HUDEP-2 (cell line): ENCODE results near the gene DAPK3.
"Not testable (repeated sequence)": the region's sequence is repeated elsewhere in the genome, so short reads cannot be mapped to it uniquely, and the experiment has no call there.

Experiments
- DNase-seq, 76 experiments: peaks; one replicate each; lab custom pipeline; 2025; ENCODE audit not compliant: unreplicated experiment in 76 of 76; lab: John Stamatoyannopoulos, UW

DAPK3 gene

DNA sequence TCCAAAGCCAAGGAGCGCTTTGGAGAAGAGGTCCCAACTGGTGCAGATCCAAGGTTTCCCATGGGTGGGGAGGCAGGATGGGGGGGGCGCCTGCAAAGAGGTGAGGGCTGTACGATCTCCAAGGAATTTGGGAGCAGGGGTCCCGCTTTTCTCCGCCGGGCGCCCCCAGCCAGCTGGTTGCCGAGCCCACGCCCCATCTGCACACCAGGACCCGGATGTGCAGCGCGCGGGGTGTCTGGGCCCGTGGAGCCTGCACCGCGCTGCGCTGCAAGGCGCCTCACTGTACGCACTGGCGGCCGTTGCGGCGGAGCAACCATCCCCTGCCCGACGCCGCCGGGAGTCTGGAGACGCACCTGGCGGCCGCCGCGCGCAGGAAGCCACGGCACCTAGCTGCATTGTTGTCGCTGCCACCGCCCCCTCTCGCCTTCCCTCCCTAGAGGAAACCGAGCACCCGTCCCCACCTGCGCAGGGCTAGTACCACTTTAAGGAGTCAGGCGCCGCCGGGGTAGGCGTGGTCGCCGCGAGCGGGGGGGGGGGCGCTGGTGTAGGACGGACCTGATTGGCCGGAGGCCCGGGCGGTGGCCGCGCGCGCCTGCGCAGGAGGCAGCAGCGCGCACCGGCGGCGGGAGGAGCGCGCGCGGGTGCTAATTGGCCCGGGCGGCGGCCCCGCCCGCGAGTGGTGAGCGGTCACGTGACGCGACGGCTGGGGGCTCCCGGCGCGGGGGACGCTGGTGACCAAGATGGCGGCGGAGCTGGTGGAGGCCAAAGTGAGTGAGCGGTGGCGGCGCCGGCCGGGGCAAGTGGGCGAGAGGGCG, 36.3 kb upstream of the DAPK3 start, which contains the start of gene PIAS4:
Gene PIAS4 (plus strand): TSS at position 716 of the 815 bp plus-strand sequence. CDS start 25 bp downstream, at position 741.
- DNase-seq, result peak in 75 of 76 experiments; percentile 72 to 99 (median 96)

DNA sequence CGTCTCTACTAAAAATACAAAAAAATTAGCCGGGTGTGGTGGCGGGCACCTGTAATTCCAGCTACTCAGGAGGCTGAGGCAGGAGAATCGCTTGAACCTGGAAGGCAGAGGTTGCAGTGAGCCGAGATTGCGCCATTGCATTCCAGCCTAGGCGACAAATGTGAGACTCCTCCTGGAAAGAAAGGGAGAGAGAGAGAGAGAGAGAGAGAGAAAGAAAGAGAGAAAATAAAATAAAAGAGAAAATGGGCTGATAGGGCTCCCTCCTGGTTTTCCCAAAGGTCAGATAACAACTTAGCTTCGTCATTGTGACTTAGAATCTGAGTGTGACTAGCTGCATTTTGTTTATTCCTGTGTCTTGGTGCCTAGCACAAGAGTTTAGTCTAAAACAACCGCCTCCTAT, 34.5 kb upstream of the DAPK3 start:
- DNase-seq, result not testable (repeated sequence)

DNA sequence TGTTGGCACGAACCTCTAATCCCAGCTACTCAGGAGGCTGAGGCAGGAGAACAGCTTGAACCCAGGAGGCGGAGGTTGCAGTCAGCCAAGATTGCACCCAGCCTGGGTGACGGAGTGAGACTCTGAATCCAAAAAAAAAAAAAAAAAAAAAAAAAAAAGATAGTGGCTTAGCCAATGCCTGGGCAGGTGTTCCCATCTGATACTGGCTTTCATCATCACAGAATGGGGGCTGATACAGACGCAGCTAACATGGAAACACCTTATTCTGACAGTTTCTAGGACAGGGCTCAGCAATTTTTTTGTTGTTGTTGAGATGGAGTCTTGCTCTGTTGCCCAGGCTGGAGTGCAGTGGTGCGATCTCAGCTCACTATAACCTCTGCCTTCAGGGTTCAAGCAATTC, 29.9 kb upstream of the DAPK3 start:
- DNase-seq, result not testable (repeated sequence)

DNA sequence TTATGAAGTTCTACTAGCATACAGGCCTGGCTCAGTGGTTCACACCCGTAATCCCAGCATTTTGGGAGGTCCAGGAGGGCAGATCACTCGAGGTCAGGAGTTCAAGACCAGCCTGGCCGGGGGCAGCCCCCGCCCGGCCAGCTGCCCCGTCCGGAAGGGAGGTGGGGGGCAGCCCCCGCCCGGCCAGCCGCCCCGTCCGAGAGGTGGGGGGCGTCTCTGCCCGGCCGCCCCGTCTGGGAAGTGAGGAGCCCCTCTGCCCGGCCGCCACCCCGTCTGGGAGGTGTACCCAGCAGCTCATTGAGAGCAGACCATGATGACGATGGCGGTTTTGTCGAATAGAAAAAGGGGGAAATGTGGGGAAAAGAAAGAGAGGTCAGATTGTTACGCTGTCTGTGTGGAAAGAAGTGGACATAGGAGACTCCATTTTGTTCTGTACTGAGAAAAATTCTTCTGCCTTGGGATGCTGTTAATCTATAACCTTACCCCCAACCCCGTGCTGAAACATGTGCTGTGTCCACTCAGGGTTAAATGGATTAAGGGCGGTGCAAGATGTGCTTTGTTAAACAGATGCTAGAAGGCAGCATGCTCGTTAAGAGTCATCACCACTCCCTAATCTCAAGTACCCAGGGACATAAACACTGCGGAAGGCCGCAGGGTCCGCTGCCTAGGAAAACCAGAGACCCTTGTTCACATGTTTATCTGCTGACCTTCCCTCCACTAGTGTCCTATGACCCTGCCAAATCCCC, 27.9 kb upstream of the DAPK3 start:
- DNase-seq, result not testable (repeated sequence)

DNA sequence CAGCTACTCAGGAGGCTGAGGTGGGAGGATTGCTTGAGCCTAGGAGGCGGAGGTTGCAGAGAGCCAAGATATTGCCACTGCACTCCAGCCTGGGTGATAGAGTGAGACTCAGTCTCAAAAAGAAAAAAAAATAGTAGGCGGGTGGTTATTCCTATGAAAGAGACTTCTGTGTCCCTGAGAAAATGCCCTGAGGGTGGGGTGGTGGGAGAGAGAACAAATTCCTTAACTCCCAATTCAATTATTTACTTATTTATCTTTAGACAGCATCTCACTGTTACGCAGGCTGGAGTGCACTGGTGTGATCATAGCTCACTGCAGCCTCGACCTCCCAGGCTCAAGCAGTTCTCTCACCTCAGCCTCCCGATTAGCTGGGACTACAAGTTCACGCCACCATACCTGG, 24.7 kb upstream of the DAPK3 start:
- no peak for DNase-seq

DNA sequence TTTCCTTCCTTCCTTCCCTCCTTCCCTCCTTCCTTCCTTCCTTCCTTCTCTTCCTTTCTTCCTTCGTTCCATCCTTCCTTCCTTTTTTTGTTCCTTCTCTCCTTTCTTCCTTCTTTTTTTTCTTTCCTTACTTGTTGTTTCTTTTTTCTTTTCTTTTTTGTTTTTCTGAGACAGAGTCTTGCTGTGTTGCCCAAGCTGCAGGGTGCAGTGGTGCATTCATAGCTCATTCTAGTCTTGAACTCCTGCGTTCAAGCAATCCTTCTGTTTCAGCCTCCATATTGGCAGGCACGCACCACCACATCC, 19.9 kb upstream of the DAPK3 start:
- DNase-seq, result no peak

DNA sequence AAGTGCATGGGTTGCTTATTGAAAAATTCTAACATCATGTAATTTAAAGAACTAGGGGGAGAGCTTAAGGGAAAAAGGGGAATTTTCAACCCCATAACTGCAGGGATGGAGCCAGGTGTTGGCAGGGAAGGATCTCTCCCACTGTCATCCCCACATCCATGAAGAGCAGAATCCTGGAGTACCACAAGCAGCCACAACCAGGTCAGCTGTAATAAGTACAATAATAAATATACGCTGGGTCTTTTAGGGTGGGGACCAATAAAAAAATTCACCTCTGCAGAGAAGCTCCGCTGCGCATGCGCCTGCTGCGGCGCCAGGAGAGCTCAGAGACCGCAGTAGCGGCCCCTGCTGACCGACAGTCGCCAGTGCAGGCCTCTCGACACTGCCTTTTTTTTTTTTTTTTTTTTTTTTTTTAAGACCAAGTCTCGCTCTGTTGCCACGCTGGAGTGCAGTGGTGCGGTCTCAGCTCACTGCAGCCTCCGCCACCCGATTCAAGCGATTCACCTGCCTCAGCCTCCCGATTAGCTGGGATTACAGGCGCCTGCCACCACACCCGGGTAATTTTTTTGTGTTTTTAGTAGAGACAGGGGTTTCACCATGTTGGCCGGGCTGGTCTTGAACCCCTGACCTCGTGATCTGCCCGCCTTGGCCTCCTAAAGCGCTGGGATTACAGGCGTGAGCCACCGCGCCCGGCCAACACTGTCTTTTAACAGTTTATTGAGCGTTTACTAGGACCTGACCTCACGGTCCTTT, 16.9 kb upstream of the DAPK3 start:
- DNase-seq, result peak in 73 of 76 experiments; percentile 43 to 92 (median 82)

DNA sequence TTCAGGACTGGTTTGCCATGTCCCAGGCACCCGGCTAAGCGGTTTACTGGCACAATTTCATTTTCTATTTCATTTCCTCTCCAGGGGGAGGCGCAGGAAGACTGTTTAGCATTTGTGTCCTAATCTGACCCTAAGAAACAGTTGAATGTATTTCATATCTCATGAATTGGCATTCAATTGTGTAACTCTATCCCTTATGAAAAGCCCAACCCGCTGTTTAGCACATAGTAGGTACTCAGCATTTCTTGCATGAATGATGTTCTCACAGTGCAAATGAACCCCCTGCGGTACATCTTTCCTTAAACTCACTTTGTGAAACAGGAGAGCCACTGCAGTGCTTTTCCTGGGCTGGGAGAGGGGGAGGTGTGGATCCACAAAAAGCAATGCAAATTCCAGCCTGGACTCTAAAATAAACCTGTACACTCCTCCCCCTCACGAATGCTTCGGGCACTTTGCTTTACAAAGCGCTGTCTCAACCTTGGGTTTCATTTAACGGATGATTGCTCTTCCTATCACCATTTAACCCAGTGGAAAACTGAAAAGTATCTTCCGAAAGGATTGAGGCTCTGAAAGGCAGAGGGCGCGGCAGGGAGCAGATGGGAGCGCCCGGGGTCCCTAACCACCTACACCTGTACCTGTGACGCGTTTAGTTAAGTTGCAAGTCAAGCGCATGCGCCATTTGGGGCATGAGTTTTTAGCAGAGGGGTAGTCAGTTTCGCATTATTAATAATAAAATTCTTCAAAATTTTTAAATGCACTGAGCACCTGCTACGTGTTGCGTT, 15.6 kb upstream of the DAPK3 start:
- peak in 70 of 76 experiments; percentile 27 to 87 (median 66) for DNase-seq

DNA sequence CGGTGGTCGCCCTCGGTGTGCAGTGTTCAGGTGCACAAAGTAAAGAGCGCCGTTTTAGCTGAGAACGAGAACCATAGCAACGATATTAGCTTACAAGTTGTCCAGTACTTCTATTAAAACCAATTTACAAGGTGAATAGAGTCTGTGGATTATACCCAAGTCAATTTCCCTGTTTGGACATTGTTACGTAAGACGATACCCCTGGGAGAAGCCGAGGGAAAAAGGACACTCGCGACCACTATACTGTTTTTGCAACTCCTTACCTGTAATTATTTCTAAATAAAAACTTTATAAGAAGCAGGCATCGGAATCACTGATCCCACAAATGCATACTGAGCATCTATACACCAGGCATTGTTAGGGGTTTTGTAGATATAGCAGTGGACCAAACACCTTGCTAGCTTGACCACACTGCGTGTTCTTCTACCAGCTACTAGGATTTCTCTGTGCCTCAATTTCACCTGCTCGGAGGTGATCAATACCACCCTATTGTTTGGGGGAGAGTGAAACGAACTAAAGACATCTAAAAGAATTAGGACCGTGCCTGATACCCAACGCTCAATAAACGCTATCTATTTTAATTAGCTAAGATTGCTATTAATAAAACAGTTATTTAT, 14.9 kb upstream of the DAPK3 start:
- DNase-seq, result no peak

DNA sequence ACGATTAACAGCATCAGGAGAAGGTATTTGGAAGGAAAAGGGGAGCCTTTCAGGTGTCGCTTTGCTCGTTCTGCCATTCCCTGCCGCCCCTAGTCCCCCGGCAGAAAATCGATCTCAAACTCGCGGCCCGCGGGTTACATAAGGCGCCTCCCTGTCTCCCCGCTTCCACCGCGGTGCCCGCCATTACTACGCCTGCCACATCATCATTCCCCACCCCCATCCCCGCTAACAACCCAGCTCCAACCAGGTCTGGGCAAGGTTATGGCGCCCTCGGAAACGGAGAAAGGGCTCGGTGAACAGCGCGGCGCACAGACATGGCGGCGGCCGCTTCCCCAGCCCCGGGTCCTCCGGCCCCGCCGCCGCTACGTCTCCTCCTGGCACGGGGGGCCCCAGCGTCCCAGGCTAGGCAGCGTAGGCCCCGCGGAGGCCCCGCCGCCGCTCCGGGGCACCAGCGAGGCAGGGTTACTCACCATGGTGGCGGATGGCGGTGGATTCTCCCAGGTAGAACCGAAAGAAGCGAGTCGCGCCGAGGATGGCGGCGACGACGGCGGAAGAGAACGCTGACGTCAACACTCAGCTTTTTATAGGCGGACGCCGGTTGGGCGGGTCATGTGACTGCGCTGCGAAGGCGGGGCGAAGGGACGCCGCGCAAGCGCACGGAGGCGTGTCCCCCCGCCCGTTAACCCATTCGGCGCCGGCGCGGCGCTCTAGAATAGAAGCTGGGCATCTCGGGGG, 14.2 kb upstream of the DAPK3 start, which contains the start of gene EEF2:
Gene EEF2 (minus strand): TSS at position 556 of the 735 bp plus-strand sequence. CDS start 83 bp downstream, at position 473.
- DNase-seq, result peak in 74 of 76 experiments; percentile 35 to 94 (median 87)

DNA sequence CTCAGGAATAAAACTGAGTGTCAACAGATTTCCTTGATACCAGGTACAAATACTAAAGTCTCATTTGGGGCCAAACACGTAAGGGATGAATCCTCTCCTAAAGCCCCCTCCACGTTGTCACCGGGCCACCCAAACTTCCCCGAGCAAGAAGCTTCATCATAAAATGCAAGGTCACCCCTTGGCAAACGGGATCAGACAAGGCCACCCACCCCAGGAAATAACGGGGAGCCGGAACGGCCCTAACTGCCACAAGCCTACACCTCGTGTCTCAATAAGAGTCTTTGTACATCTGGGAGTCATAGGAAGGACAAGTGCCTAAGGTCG, 13.6 kb upstream of the DAPK3 start:
- peak in 2 of 76 experiments; percentile 54 to 57 for DNase-seq

DNA sequence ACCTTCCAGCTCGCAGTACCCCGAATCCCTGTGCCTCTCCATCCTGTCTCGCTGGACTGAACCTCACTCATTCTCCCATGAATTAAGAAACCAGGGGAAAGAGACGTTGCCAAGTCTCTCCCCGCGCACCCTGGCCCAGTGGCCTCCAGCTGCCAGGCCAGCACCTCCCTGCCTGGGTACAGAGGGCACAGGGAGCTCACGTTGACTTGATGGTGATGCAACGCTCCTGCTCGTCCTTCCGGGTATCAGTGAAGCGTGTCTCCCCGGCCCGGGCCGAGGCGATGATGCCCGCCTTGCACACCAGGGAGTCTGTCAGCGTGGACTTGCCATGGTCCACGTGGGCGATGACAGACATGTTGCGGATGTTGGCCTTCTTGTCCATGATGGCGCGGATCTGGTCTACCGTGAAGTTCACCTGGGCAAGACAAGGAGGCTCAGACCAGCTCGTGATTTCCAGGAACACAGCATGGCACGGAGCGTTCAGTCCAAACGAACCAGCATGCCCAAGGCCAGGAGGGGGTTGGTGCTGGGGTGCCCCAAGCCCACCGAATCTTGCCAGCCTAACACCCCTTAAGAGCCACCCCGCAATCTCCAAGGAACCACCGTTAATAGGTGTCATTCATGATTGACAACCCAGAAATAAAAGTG, 13.2 kb upstream of the DAPK3 start:
- DNase-seq, result peak in 4 of 76 experiments; percentile 22 to 44 (median 37)

DNA sequence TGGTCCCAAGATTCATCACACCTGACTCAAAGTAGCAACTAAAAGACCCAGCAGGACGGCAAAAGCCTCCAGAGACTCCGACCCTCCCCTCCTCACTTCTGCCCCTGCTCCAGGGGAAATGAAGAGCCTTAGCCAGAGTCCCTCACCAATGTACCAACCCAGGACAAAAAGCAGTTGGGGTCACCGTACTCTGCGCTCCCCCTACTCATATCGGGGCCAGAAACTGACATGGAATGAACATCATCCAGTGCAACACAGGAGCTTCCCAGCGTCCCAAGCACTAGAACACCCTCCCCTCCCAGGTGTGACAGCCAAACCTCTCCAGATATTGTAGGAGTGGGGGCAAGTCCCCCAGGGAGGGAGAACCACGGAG, 12.6 kb upstream of the DAPK3 start:
- DNase-seq, result no peak

DNA sequence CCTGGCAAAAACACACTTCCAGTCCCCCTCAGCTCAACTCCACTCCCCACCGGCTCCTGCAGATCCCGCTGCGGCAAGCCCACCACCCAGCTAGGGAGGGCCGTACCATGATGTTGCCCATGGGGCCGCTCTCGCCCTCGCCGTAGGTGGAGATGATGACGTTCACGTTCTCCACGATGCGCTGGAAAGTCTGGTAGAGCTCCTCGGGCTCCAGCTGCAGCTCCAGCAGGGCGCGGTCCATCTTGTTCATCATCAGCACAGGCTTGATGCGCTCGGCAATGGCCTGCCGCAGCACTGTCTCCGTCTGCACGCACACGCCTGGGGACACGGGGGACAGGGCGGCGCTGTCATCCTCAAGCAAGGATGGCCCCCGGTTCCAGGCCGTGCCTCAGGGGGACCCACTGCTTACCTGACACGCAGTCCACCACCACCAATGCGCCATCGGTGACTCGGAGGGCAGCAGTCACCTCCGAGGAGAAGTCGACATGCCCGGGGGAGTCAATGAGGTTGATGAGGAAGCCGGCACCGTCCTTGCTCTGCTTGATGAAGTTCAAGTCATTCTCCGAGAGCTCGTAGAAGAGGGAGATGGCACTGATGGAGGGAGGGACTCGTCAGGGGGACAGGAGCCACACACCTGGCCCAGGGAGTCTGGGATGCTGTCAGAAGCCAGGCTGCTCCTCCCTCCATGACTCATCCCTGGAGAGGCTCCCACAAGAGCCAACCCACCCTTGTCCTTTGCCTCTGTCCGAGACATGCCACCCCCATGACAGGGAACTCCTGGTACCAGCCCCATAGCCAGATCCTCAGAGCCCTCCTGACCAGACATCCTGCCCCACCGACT, 12.0 kb upstream of the DAPK3 start:
- DNase-seq, result peak in 5 of 76 experiments; percentile 14 to 31 (median 25)

DNA sequence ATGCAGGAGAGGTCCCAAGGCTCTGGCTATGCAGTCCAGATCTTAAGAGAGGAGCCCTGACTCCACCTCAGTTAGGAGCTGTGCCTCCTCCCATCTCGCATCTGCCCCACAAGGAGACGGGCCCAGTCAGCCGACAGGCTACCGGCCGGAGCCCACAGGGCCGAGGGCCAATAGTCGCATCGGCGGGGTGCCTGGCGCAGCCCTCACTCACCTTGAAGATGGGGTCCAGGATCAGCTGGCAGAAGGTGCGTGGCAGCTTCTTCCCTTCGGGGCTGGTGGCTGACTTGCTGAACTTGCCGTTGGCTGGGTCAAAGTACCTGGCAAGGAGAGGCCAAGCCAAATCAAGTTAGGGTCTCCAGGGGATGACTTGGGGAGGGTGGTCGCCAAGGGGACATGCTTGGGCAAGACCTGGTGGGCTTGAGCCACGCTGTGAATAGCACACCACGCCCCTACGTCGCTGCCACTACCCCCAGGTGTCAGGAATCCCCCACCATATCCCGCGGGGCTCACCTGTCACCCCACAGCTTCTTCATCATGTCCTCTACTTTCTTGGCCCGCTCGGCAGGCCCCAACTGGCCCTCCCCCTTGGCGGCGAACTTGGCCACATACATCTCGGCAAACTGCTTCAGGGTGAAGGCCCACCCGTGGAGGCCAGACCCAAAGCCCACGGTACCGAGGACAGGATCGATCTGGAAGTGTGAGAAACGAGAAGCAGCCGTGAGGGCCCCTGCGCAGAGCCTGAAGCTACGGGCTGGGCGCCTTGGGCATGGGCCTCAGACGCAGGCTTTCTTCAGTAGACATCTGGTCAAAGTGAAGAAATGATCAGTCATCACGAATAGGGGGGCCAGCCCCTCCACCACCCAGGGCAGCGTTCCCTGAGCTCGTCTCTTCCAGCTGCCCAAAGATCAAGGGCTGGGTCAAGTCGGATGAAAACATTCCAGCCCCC, 11.1 kb upstream of the DAPK3 start:
- no peak for DNase-seq

DNA sequence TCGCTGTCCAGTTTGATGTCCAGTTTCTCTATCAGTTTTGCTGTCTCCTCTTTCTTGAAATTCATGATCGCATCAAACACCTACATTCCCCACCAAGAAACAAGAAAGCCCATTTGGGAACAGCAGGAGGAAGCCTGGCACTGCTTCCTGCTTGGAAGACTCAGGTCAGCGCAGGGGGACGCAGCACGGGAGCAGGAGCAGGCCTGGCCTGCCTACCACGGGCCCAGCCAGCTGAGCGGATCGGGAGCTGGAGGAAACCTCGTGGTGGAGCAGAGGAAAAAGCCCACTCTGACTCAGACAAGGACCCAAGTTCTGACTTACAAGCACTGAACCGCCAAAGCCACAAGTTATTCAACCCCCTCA, 10.5 kb upstream of the DAPK3 start:
- DNase-seq, result no peak
